Liver (tissue), 9 donors: ENCODE measurements around the gene RAB4B. TPM values are rescaled to one million over a fixed set of nuclear protein-coding genes. Genes with fewer than 3 reads are reported as not detected.

Experiments
- DNase-seq: peaks from one replicate; pipeline ENCODE4 v3.0.0-alpha.2; 2017; ENCODE audit warnings: low spot score
- H3K27ac ChIP-seq, 2 donors: one replicate each; pipeline ENCODE4 v1.7.0; 2013; ENCODE audit warnings: inconsistent platforms in 2 of 2, low read length in 2 of 2, control low read depth in 1 of 2, low read depth in 1 of 2, mild to moderate bottlenecking in 1 of 2
- H3K27me3 ChIP-seq, 4 donors: one replicate each; pipeline versions ENCODE4 v1.6.1 to v1.7.0; 2013; ENCODE audit warnings: low read length in 3 of 4, inconsistent platforms in 1 of 4, mild to moderate bottlenecking in 1 of 4, moderate library complexity in 1 of 4; ENCODE audit not compliant: control insufficient read depth in 4 of 4, insufficient read depth in 4 of 4
- H3K36me3 ChIP-seq, 4 donors: one replicate each; pipeline versions ENCODE4 v1.6.1 to v1.7.0; 2013; ENCODE audit warnings: low read length in 3 of 4, mild to moderate bottlenecking in 3 of 4, low read depth in 1 of 4, moderate library complexity in 1 of 4; ENCODE audit not compliant: control insufficient read depth in 4 of 4, insufficient read depth in 3 of 4
- H3K4me1 ChIP-seq, 4 donors: one replicate each; pipeline versions ENCODE4 v1.6.1 to v1.7.0; 2013; ENCODE audit warnings: low read length in 3 of 4, mild to moderate bottlenecking in 3 of 4, moderate library complexity in 1 of 4; ENCODE audit not compliant: control insufficient read depth in 4 of 4, insufficient read depth in 4 of 4
- H3K4me3 ChIP-seq, 3 donors: one replicate each; pipeline versions ENCODE4 v1.6.1 to v1.7.0; 2013; ENCODE audit warnings: low read length in 3 of 3, control low read depth in 1 of 3, low read depth in 1 of 3, mild to moderate bottlenecking in 1 of 3
- H3K9ac ChIP-seq, 2 donors: one replicate each; pipeline ENCODE4 v1.7.0; 2013; ENCODE audit warnings: low read length in 2 of 2, mild to moderate bottlenecking in 2 of 2, moderate library complexity in 2 of 2, control low read depth in 1 of 2, low read depth in 1 of 2
- H3K9me3 ChIP-seq, 4 donors: one replicate each; pipeline versions ENCODE4 v1.6.1 to v1.7.0; 2013; ENCODE audit warnings: low read length in 3 of 4; ENCODE audit not compliant: control insufficient read depth in 4 of 4
- ATF3 ChIP-seq: IDR thresholded peaks from 2 replicates; pipeline ENCODE4 v1.6.1; 2016; ENCODE audit warnings: antibody characterized with exemption
- CTCF ChIP-seq: fragments of 150-350 bp; IDR thresholded peaks from 2 replicates; pipeline ENCODE4 v1.5.1; 2017; ENCODE audit warnings: improper control_type of control experiment, low read depth, low read length; ENCODE audit not compliant: missing input control
- EGR1 ChIP-seq, 2 donors: IDR thresholded peaks; 2 replicates each; pipeline ENCODE4 v1.6.1; 2016 to 2018; ENCODE audit warnings: antibody characterized with exemption in 2 of 2, low read depth in 2 of 2
- FOXA1 ChIP-seq: IDR thresholded peaks from 2 replicates; pipeline ENCODE4 v1.6.1; 2016; ENCODE audit warnings: antibody characterized with exemption
- FOXA2 ChIP-seq: IDR thresholded peaks from 2 replicates; pipeline ENCODE4 v1.6.1; 2016; ENCODE audit warnings: antibody characterized with exemption
- GABPA ChIP-seq, 2 donors: IDR thresholded peaks in 1 of 2; conservative IDR thresholded peaks in 1 of 2; 2 replicates each; pipeline ENCODE4 v1.6.1; 2016; ENCODE audit warnings: antibody characterized with exemption in 2 of 2, mild to moderate bottlenecking in 1 of 2, moderate library complexity in 1 of 2
- HNF4A ChIP-seq, 2 donors: conservative IDR thresholded peaks; 2 replicates each; pipeline ENCODE4 v1.6.1; 2016; ENCODE audit warnings: antibody characterized with exemption in 2 of 2, mild to moderate bottlenecking in 2 of 2
- HNF4G ChIP-seq: IDR thresholded peaks from 2 replicates; pipeline ENCODE4 v1.6.1; 2016; ENCODE audit warnings: antibody characterized with exemption
- JUND ChIP-seq, 2 donors: IDR thresholded peaks; 2 replicates each; pipeline ENCODE4 v1.6.1; 2016; ENCODE audit warnings: antibody characterized with exemption in 2 of 2
- MAX ChIP-seq: IDR thresholded peaks from 2 replicates; pipeline ENCODE4 v1.6.1; 2016; ENCODE audit warnings: antibody characterized with exemption
- NR2F2 ChIP-seq: IDR thresholded peaks from 2 replicates; pipeline ENCODE4 v1.6.1; 2016; ENCODE audit warnings: antibody characterized with exemption
- RAD21 ChIP-seq, 2 donors: IDR thresholded peaks; 2 replicates each; pipeline ENCODE4 v1.6.1; 2016; ENCODE audit warnings: antibody characterized with exemption in 2 of 2, mild to moderate bottlenecking in 2 of 2
- REST ChIP-seq: IDR thresholded peaks from 2 replicates; pipeline ENCODE4 v1.6.1; 2016; ENCODE audit warnings: antibody characterized with exemption, mild to moderate bottlenecking
- RXRA ChIP-seq, 2 donors: IDR thresholded peaks; 2 replicates each; pipeline ENCODE4 v1.6.1; 2017 to 2018; ENCODE audit warnings: antibody characterized with exemption in 2 of 2, mild to moderate bottlenecking in 1 of 2
- SP1 ChIP-seq: IDR thresholded peaks from 2 replicates; pipeline ENCODE4 v1.6.1; 2018; ENCODE audit warnings: antibody characterized with exemption, mild to moderate bottlenecking
- TAF1 ChIP-seq: conservative IDR thresholded peaks from 2 replicates; pipeline ENCODE4 v1.6.1; 2016; ENCODE audit warnings: antibody characterized with exemption, mild to moderate bottlenecking
- YY1 ChIP-seq: IDR thresholded peaks from 2 replicates; pipeline ENCODE4 v1.6.1; 2016; ENCODE audit warnings: antibody characterized with exemption, mild to moderate bottlenecking
- ZBTB33 ChIP-seq: IDR thresholded peaks from 2 replicates; pipeline ENCODE4 v1.6.1; 2016; ENCODE audit warnings: antibody characterized with exemption
- WGBS: extraction: QIAGEN DNeasy Blood & Tissue Kit; methylation state at CpG from one replicate; pipeline ENCODE4 v1.1.7; 2013; 5-methylcytosine and 5-hydroxymethylcytosine counted together
- polyA plus RNA-seq, 2 donors: library from polyadenylated mRNA; stranded (reverse) in 1 of 2; unstranded in 1 of 2; fragments of 200-250 nt in 1 of 2; fragments of >200 nt in 1 of 2; fragmentation: Nextera tagmentation in 1 of 2; extraction: Ambion mirVana in 1 of 2; gene quantifications; one replicate each; pipeline versions ENCODE4 v1.2.1 to v1.2.3, GENCODE V29; 2013 to 2015
- total RNA-seq, 2 donors: library from RNA; depleted of rRNA; stranded (reverse); fragments of >200 nt; gene quantifications; one replicate each; pipeline ENCODE4 v1.2.3, GENCODE V29; 2014
- donor health status: healthy.
- donor health status: healthy.
- donor health status: healthy.
- donor health status: healthy.
- donor health status: healthy.

The RAB4B gene
- total and polyA plus RNA-seq, 4 donors = 5.5 to 16.9 (median 12.9) TPM

- peaks cover 3 to 16% (median 10%) of the 10 kb centered on the region in 4 donors for H3K4me1 ChIP-seq
- TF ChIP-seq HNF4G (no peak), RAD21 (IDR thresholded peaks at IDR 0.05) (peak in 1 of 2 donors; percentile 59), FOXA2 (no peak), CTCF (peak; percentile 5), YY1 (no peak)
- no peaks in the 10 kb centered on the region for H3K9me3 ChIP-seq
- H3K36me3 ChIP-seq = peaks cover 0 to 8% (median 2%) of the 10 kb centered on the region in 4 donors
- WGBS = 83% methylated on average over 17 of the region's 17 CpGs
- H3K9ac ChIP-seq = no peak overlapping the region
- H3K27me3 ChIP-seq = no peaks in the 10 kb centered on the region
- H3K27ac ChIP-seq = no peak overlapping the region
- no peak overlapping the region for H3K4me3 ChIP-seq
- DNase-seq = no peak
These were observed 33.3 kb upstream of the RAB4B start for GRCh38 chr19:40744554-40745401.

- H3K4me1 ChIP-seq = peaks cover 3 to 17% (median 12%) of the 10 kb centered on the region in 4 donors
- no peak overlapping the region for H3K4me3 ChIP-seq
- H3K9ac ChIP-seq = no peak overlapping the region
- H3K9me3 ChIP-seq = no peaks in the 10 kb centered on the region
- no peak for DNase-seq
- no peak overlapping the region for H3K27ac ChIP-seq
- H3K36me3 ChIP-seq = peaks cover 0 to 3% (median 0%) of the 10 kb centered on the region in 4 donors
- H3K27me3 ChIP-seq = no peaks in the 10 kb centered on the region
- WGBS = 79% methylated on average over 7 of the region's 7 CpGs
- TF ChIP-seq NR2F2 = no peak
- no peak for TF ChIP-seq JUND (IDR thresholded peaks at IDR 0.05)
- no peak for TF ChIP-seq CTCF
- TF ChIP-seq RAD21 (IDR thresholded peaks at IDR 0.05) = no peak
- TF ChIP-seq GABPA (IDR thresholded peaks at IDR 0.05 in 1 of 2, conservative IDR thresholded peaks at IDR 0.05 in 1 of 2) = no peak
- no peak for TF ChIP-seq HNF4A (conservative IDR thresholded peaks at IDR 0.05)
- no peak for TF ChIP-seq TAF1
- no peak for TF ChIP-seq REST
- no peak for TF ChIP-seq HNF4G
- TF ChIP-seq FOXA1 = no peak
- TF ChIP-seq YY1 = no peak
- no peak for TF ChIP-seq FOXA2
- TF ChIP-seq MAX = no peak
- no peak for TF ChIP-seq EGR1 (IDR thresholded peaks at IDR 0.05; ENCODE audit: low read depth in 2 of 2)
- no peak for TF ChIP-seq ZBTB33
- TF ChIP-seq RXRA (IDR thresholded peaks at IDR 0.05) = no peak
- TF ChIP-seq ATF3 = no peak
- TF ChIP-seq SP1 = no peak
These were observed 32.7 kb upstream of the RAB4B start for GRCh38 chr19:40745402-40745780.
